OCI-LY7 (cell line): ENCODE measurements around the gene PPP2R5C.

ENCODE experiments used
- CTCF ChIP-seq: fragments of 200-600 bp; sonication (generic); conservative IDR thresholded peaks from 2 replicates; pipeline ENCODE4 v1.5.1; 2014; ENCODE audit warnings: mild to moderate bottlenecking, antibody characterized with exemption, low read length, moderate library complexity, mixed read lengths
- EZH2phosphoT487 ChIP-seq: fragments of 200-600 bp; sonication (generic); IDR thresholded peaks from 2 replicates; pipeline ENCODE4 v1.6.1; 2018; ENCODE audit warnings: low read depth, borderline replicate concordance, mild to moderate bottlenecking, mixed run types, antibody characterized with exemption, low read length, moderate library complexity, mixed read lengths

- no peak for TF ChIP-seq CTCF
- no peak for TF ChIP-seq EZH2phosphoT487
Measured at GRCh38 chr14:101772770-101773169, 11.3 kb downstream of the PPP2R5C start.
